NCI-H748 (cell line): Measurements from ENCODE around the gene MXD4.
"Not testable (repeated sequence)": the region's sequence is repeated elsewhere in the genome, so short reads cannot be mapped to it uniquely, and the experiment has no call there.

Experiments used
- DNase-seq: peaks from one replicate; lab custom pipeline; 2025; ENCODE audit not compliant: unreplicated experiment; lab: John Stamatoyannopoulos, UW

MXD4 gene

DNA sequence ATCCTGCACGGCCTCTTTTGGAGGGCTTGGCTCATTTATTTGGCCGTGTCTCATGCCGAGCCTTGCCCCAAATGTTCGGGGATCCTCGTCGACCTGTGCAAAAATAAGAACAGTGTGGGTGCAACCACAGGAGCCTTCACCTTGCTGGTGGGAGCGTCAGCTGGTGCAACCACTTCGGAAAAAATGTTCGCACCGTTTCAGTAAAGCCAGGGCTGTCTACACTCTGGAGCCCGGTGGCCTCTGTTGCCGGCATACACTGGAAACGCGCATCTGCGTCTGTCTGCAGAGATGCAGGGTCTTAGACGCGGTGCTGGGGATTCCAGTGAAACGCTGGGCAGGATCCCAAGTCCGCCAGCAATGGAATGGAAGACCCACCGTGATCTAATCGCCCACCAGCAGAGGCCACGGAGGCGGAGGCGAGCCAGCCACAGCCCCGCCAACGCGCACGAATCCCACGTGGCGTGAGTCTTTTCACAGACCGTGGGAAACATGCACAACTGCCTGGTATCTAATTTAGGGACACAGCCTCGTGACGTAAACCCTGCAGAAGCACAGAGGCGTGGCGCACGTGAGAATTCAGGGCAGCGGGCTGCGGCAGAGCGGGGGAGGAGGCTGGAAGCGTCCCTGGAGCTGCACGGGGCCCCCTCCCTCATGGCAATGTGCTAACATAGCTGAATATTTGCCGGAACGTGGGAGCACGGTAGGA, 13.8 kb upstream of the MXD4 start:
- DNase-seq: no peak

DNA sequence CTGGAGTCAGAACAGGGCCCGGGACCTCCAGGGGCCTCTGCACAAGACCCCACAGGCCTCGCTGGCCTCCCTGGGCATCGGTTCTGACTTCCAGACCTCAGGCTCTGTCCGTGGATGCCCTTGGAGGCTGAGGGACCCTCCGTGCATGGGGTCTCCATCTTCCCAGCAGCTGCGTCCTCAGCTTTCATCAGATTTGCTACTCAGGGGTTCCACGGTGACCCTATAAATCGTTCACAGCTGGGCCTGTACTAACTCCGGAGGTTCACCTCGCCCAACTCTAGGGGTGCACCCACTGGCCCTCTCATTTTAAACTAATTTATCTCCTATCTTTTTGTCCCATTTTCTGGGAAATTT, 13.1 kb upstream of the MXD4 start:
- not testable (repeated sequence) for DNase-seq

GRCh38 chr4:2274320-2275043, 12.6 kb upstream of the MXD4 start:
- DNase-seq: no peak

- no peak for DNase-seq
These were observed 11.9 kb upstream of the MXD4 start for GRCh38 chr4:2273657-2274319.

- DNase-seq: no peak
These were observed 11.3 kb upstream of the MXD4 start for GRCh38 chr4:2273221-2273620.

DNA sequence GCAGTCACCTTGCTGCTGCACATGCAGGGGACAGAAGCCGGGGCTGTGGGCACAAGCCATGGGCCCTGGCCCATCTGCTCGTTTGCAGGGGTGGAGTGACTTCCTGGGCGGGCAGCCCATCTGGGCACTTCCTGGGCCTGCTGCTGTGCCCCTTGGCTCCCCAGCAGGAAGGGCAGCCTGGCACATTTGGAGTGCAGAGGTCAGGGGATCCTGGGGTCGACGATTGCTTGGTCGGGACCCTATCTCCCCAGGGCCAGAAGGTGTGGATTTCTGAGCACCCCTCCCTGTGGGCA, 10.9 kb upstream of the MXD4 start:
- no peak for DNase-seq

GRCh38 chr4:2272026-2272827, 10.3 kb upstream of the MXD4 start:
- DNase-seq: no peak

GRCh38 chr4:2271279-2272025, 9.5 kb upstream of the MXD4 start:
- no peak for DNase-seq

DNA sequence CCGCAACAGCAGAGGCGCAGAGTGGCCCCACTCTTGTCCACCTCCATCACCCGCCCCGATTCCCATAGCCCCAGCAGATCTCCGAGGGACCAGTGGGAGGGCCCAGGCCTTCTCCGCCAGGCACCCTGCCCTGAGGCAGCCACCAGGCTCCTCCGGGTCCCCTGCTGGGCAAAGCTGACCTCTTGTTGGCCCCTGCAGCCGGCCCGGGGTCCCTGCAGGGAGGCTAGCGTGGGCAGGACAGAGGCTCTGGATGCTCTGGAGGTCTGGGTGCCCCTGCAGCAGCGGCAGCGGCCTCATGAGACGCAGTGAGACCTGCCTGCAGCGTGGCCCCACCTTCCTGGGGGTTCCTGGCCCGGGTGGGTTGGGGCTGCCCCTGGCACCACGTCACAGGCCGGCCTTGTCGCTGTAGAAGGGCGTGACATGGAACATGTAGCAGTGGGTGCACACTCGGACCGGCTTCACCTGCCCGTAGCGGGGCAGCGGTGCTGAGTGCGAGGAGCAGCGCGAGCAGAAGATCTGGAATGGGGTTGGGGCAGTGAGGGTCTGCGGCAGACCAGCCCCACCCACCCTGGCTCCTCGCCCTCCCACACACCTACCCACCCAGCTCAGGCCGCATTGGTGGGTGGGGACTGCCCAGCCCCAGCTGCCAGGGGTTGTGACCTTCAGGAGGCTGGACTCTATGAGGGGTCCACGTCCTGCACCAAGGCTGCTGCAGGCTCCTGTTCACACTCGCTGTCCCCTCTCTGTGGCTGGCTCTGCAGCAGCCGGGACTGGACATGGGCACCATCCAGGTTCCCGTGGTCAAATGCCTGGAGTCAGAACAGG, 8.6 kb upstream of the MXD4 start:
- no peak for DNase-seq

- no peak for DNase-seq
These were observed 7.8 kb upstream of the MXD4 start for GRCh38 chr4:2269618-2270163.

- DNase-seq: no peak
These were observed 7.3 kb upstream of the MXD4 start for GRCh38 chr4:2269206-2269531.

DNA sequence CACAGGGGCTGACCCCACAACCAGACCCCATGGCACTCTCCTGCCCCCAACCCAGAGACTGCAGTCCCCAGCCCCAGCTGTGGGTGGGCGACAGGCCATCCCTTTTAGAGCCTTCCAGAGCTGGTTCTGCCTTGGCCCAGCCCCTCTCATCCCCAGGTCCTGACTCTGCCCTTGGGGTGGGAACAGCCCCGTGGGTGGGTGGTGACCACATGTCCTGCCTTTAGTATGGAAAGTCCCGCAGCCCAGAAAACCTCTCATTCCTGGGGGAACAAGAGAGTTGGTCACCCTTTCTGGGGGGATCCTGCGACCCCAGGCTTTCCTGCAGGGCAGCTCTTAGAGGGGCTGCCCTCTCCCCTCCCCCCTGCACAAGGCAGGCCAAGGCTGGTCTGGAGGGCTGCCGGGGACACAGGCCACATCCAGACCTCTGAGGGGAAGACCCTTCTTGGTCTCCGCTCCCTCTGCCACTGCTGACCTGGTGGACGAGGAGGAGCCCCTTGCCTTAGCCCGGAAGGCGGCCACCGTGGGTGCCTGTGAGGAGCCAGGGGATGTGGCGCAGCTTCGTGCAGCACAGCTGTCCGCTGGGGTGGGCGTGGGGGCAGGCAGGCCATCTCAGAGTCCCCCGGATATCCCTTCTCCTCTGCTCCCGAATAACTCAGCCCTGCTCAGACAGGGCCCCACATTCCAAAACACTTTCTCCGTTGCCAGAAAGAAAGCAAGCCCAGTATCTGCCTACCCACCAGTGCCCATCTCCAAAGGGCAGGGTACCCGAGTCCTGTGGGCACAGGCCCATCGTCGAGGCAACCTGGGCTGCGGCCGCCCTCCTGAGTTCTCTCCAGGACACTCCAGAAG, 6.7 kb upstream of the MXD4 start:
- DNase-seq: no peak

DNA sequence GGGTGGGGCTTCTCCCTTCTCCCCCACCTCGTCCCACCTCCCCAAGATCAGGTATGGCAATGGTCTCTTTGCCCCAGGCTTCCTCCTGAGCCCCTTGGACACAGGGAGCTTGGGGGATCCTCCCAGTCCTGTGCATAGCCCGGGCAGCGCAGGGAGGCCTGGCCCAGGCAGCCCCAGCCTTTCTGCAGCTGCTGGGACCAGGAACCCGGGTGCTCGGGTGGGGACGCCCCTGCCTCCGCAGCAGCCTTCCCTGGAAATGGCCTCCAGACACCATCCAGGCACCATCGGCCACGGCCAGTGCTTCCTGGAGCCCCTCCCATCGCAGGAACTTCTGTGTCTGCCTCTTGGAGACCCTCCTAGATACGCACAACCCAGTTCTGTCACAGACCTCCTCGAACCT, 5.9 kb upstream of the MXD4 start:
- no peak for DNase-seq

GRCh38 chr4:2267320-2267811, 5.5 kb upstream of the MXD4 start:
- DNase-seq: no peak

- DNase-seq: no peak
These were observed 4.9 kb upstream of the MXD4 start for GRCh38 chr4:2266821-2267220.

GRCh38 chr4:2266181-2266580, 4.3 kb upstream of the MXD4 start:
- DNase-seq: no peak

DNA sequence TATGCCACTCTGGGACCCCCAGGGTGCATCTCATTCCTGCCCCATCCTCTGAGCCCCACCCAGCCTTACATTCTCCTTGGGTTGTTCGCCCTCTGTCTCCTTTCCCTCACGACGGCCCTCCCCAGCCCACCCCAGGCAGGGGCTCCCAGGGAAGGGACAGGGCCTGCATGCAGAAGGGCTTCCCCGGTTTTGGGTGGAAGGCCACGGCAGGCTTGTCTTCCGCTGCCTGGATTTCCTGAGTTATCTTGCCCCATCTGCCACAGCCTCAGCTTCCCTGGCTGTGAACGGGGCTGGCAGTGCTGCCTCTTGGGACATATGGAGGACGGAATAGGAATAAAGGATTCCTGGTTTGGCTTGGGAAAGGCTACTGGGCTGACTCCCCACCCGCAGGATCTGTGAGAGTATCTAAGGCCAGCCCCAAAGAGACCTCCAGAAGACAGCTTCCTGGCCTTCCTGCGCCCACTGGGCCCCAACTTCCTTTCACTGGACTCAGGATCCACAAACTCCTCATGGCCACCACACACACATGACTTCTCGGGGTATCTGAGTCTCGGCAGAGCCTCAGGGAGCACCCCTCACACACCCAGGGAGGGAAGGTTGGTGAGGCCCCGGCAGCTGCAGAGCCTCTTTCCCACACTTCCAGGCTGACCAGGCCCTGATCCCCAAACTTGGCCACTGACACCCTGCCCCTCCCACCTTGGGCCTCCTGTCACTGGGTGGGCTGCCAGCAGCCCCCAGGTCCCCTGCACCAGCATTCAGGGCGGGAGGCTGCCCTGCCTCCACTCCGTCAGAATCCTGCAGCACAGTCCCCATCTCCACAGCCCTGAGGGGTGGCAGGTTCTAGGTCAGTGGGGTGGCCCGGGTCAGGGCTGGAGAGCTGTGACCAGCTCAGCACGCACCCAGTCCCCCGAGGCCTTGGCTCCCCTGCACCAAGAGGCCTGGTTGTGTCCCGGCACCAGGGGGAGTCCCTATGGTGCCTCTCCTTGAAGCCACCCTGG, 3.5 kb upstream of the MXD4 start:
- DNase-seq: no peak
